Caco-2 (cell line): ENCODE results near the gene S100A4. TPM values are rescaled to one million over a fixed set of nuclear protein-coding genes. Genes with fewer than 3 reads are reported as not detected.

Source experiments
- BruUV-seq: library from RNA; stranded (reverse); fragments of 400-500 nt; replicated peaks from 2 replicates; lab custom pipeline; 2021; lab: Mats Ljungman, UMichigan
- CTCF ChIA-PET: fragments of 300-600 bp; sonication (Branson Sonifier 250); formaldehyde crosslinking; loops from one replicate; lab custom pipeline; 2022; ENCODE audit warnings: antibody characterized with exemption; lab: Charles Lee
- POLR2A ChIA-PET: fragments of 300-600 bp; sonication (Branson Sonifier 250); formaldehyde crosslinking; loops from one replicate; lab custom pipeline; 2022; ENCODE audit warnings: antibody characterized with exemption; lab: Charles Lee
- DNase-seq, 2 experiments: peaks; one replicate each; pipeline versions ENCODE4 v3.0.0 to v3.0.0-alpha.2; 2020 to 2022
- H3K27me3 ChIP-seq: replicated peaks from 2 replicates; pipeline ENCODE4 v1.6.0; 2011; ENCODE audit warnings: low read length; ENCODE audit not compliant: control insufficient read depth, insufficient read depth
- H3K36me3 ChIP-seq: 2 replicates; pipeline ENCODE4 v1.5.1; 2011; ENCODE audit warnings: low read length; ENCODE audit not compliant: control insufficient read depth, insufficient read depth
- H3K4me1 ChIP-seq: fragments of 250-450 bp; sonication (Bioruptor Pico); 2 replicates; pipeline ENCODE4 v1.5.1; 2020; ENCODE audit warnings: mild to moderate bottlenecking
- H3K4me3 ChIP-seq: 2 replicates; pipeline ENCODE4 v1.5.1; 2011; ENCODE audit warnings: low read depth, mild to moderate bottlenecking, control low read depth, low read length
- H3K9me3 ChIP-seq: fragments of 250-450 bp; sonication (Bioruptor Pico); 2 replicates; pipeline ENCODE4 v1.5.1; 2020; ENCODE audit warnings: mild to moderate bottlenecking, moderate library complexity
- H3K27ac Mint-ChIP-seq: one replicate; pipeline ENCODE4 v1.8.0; 2022; ENCODE audit warnings: mixed read lengths; ENCODE audit not compliant: unreplicated experiment
- H3K27me3 Mint-ChIP-seq: one replicate; pipeline ENCODE4 v1.8.0; 2022; ENCODE audit warnings: mixed read lengths; ENCODE audit not compliant: insufficient read depth, unreplicated experiment
- H3K36me3 Mint-ChIP-seq: one replicate; pipeline ENCODE4 v1.8.0; 2022; ENCODE audit warnings: mild to moderate bottlenecking, mixed read lengths; ENCODE audit not compliant: insufficient read depth, unreplicated experiment
- H3K4me1 Mint-ChIP-seq: one replicate; pipeline ENCODE4 v1.8.0; 2022; ENCODE audit warnings: low read depth, mixed read lengths; ENCODE audit not compliant: unreplicated experiment
- H3K4me3 Mint-ChIP-seq: one replicate; pipeline ENCODE4 v1.8.0; 2022; ENCODE audit warnings: mild to moderate bottlenecking, moderate library complexity, mixed read lengths; ENCODE audit not compliant: unreplicated experiment
- H3K9me3 Mint-ChIP-seq: one replicate; pipeline ENCODE4 v1.8.0; 2022; ENCODE audit warnings: mixed read lengths; ENCODE audit not compliant: unreplicated experiment
- intact Hi-C: fragments of 100-400 bp; cut with micrococcal nuclease; formaldehyde crosslinking; loops from one replicate; pipeline ENCODE4 v1.10.0; 2022; ENCODE audit not compliant: unreplicated experiment
- total RNA-seq: library from RNA; stranded (reverse); gene quantifications from 2 replicates; pipeline ENCODE4 v1.2.3, GENCODE V29; 2022
- TF ChIP-seq, protein P1 (sequence below), 2 experiments: fragments of 200-600 bp in 1 of 2; IDR thresholded peaks; 1 replicate in 1 of 2; 2 replicates in 1 of 2; pipeline versions ENCODE4 v1.5.1 to v1.8.0; 2011 to 2022; ENCODE audit warnings: antibody characterized with exemption in 1 of 2, control low read depth in 1 of 2, inconsistent platforms in 1 of 2, low read depth in 1 of 2, low read length in 1 of 2, mild to moderate bottlenecking in 1 of 2, moderate library complexity in 1 of 2; ENCODE audit not compliant: insufficient read depth in 1 of 2, severe bottlenecking in 1 of 2, unreplicated experiment in 1 of 2

The S100A4 gene
- total RNA-seq, 1 experiment from 2014 or later: 53.6 TPM

DNA sequence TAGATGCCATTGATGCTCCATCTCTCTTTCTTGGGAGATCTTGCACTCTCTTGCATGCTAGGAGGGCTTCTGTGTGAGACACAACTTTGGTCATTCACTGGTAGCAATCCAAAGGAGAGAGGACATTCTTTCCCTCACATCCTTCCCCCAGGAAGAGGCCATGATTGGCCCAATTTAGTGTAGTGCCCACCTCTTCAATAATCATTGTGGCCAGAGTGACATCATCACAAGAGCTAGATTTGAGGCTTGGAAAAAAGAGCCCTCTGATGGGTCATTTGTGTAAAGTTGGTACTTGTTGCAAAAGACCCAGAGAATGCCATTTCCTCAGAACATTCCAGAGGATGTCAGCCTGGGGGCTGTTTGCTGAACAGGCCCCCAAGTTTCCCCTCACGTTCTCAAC is 40.0 kb downstream of the S100A4 start:
- CTCF ChIA-PET: no interaction called here
- Mint-ChIP-seq H3K27me3 (no peaks in the 10 kb centered on the region), H3K4me3 (no peak overlapping the region), H3K4me1 (peaks cover 13% of the 10 kb centered on the region), H3K27ac (no peak overlapping the region), H3K36me3 (no peaks in the 10 kb centered on the region), H3K9me3 (no peaks in the 10 kb centered on the region)
- BruUV-seq: no TSS peak
- Histone ChIP-seq H3K9me3 (no peaks in the 10 kb centered on the region), H3K4me3 (no peak overlapping the region), H3K36me3 (no peaks in the 10 kb centered on the region), H3K27me3 (no peaks in the 10 kb centered on the region), H3K4me1 (peaks cover 16% of the 10 kb centered on the region)
- POLR2A ChIA-PET: no interaction called here
- intact Hi-C loops: no loop called here
- DNase-seq: no peak
- TF ChIP-seq, protein P1, sequence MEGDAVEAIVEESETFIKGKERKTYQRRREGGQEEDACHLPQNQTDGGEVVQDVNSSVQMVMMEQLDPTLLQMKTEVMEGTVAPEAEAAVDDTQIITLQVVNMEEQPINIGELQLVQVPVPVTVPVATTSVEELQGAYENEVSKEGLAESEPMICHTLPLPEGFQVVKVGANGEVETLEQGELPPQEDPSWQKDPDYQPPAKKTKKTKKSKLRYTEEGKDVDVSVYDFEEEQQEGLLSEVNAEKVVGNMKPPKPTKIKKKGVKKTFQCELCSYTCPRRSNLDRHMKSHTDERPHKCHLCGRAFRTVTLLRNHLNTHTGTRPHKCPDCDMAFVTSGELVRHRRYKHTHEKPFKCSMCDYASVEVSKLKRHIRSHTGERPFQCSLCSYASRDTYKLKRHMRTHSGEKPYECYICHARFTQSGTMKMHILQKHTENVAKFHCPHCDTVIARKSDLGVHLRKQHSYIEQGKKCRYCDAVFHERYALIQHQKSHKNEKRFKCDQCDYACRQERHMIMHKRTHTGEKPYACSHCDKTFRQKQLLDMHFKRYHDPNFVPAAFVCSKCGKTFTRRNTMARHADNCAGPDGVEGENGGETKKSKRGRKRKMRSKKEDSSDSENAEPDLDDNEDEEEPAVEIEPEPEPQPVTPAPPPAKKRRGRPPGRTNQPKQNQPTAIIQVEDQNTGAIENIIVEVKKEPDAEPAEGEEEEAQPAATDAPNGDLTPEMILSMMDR (IDR thresholded peaks at IDR 0.05; ENCODE audit: insufficient read depth in 1 of 2, low read depth in 1 of 2, low read length in 1 of 2, severe bottlenecking in 1 of 2, unreplicated experiment in 1 of 2): no peak

DNA sequence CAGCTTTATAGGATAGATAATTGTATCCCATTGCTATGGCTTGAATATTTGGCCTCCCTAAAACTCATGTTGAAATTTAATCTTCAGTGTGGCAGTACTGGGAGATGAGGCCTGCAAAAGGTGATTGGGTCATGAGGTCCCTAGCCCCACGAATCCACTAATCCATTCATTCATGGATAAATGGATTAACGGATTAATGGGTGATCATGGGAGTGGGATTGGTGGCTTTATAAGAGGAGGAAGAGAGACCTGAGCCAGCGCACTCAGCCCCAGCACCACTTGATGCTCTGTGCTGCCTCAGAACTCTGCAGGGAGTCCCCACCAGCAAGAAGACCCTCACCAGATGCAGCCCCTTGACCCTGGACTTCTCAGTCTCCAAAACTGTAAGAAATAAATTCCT is 41.8 kb downstream of the S100A4 start:
- peaks cover 9% of the 10 kb centered on the region for H3K27me3 Mint-ChIP-seq

DNA sequence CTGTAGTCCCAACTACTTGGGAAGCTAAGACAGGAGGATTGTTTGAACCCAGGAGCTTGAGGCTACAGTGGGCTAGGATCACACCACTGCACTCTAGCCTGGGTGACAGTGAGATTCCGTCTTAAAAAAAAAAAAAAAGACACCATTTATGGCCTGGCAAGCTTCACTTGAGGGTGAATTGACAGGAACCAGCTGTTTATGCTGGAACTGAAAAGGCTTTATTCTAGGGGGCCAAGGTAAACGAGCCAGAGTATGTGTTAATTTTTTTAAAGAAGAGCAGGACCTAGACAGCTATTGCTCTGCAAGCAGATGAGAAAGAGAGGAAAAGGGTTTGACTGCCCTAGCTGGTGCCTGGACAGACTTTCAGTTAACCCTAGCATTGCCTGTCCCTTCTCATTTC is 46.9 kb downstream of the S100A4 start:
- TF ChIP-seq, protein P1 (IDR thresholded peaks at IDR 0.05; ENCODE audit: insufficient read depth in 1 of 2, low read depth in 1 of 2, low read length in 1 of 2, severe bottlenecking in 1 of 2, unreplicated experiment in 1 of 2): no peak
- DNase-seq: no peak
- H3K4me1 Mint-ChIP-seq: no peaks in the 10 kb centered on the region
- ChIA-PET POLR2A (no interaction called here), CTCF (interaction anchor here (0.6 kb wide), 1 partner anchor 244 kb away, joined by 3 read pairs; no protein-coding TSS in a partner anchor)
- Histone ChIP-seq H3K9me3 (no peaks in the 10 kb centered on the region), H3K4me3 (no peak overlapping the region), H3K36me3 (no peaks in the 10 kb centered on the region), H3K27me3 (no peaks in the 10 kb centered on the region; the same call in 1 of the 2 replicates), H3K4me1 (no peaks in the 10 kb centered on the region)
- no peaks in the 10 kb centered on the region for H3K36me3 Mint-ChIP-seq
- H3K27ac Mint-ChIP-seq: no peak overlapping the region
- intact Hi-C loops: no loop called here
- BruUV-seq: no TSS peak
- peaks cover 16% of the 10 kb centered on the region for H3K27me3 Mint-ChIP-seq
- no peaks in the 10 kb centered on the region for H3K9me3 Mint-ChIP-seq
- no peak overlapping the region for H3K4me3 Mint-ChIP-seq

More for the DNA sequence above, 41.8 kb downstream of the S100A4 start:
- intact Hi-C loops: no loop called here
- Mint-ChIP-seq H3K9me3 (no peaks in the 10 kb centered on the region), H3K27ac (no peak overlapping the region), H3K4me3 (no peak overlapping the region), H3K36me3 (no peaks in the 10 kb centered on the region), H3K4me1 (peaks cover 13% of the 10 kb centered on the region)
- Histone ChIP-seq H3K4me1 (peaks cover 16% of the 10 kb centered on the region), H3K27me3 (no peaks in the 10 kb centered on the region; the same call in 1 of the 2 replicates), H3K36me3 (no peaks in the 10 kb centered on the region), H3K4me3 (no peak overlapping the region), H3K9me3 (no peaks in the 10 kb centered on the region)
- TF ChIP-seq, protein P1 (IDR thresholded peaks at IDR 0.05; ENCODE audit: insufficient read depth in 1 of 2, low read depth in 1 of 2, low read length in 1 of 2, severe bottlenecking in 1 of 2, unreplicated experiment in 1 of 2): no peak
- no TSS peak for BruUV-seq
- POLR2A ChIA-PET: no interaction called here
- DNase-seq: no peak
- CTCF ChIA-PET: no interaction called here
